Neutrophil (primary cell): ENCODE measurements around the gene TSPAN7.

ENCODE experiments used
- H3K27ac ChIP-seq: fragments of 200-600 bp; sonication (generic); 2 replicates; pipeline ENCODE4 v1.5.1; 2016; ENCODE audit warnings: mild to moderate bottlenecking, moderate library complexity
- H3K27me3 ChIP-seq: fragments of 200-600 bp; sonication (generic); 2 replicates; pipeline ENCODE4 v1.6.0; 2016; ENCODE audit warnings: mild to moderate bottlenecking
- H3K36me3 ChIP-seq: fragments of 200-600 bp; sonication (generic); 2 replicates; pipeline ENCODE4 v1.5.1; 2017
- H3K4me1 ChIP-seq, 2 experiments: fragments of 200-600 bp in 1 of 2; sonication (generic) in 1 of 2; 1 replicate in 1 of 2; 2 replicates in 1 of 2; pipeline versions ENCODE4 v1.5.1 to v1.6.1; 2013 to 2016; ENCODE audit warnings: low read depth in 1 of 2, low read length in 1 of 2, mild to moderate bottlenecking in 1 of 2, moderate library complexity in 1 of 2; ENCODE audit not compliant: control insufficient read depth in 1 of 2, insufficient read depth in 1 of 2
- H3K4me3 ChIP-seq, 2 experiments: fragments of 200-600 bp in 1 of 2; sonication (generic) in 1 of 2; 1 replicate in 1 of 2; 2 replicates in 1 of 2; pipeline ENCODE4 v1.5.1; 2013 to 2016; ENCODE audit warnings: low read depth in 1 of 2, low read length in 1 of 2, mild to moderate bottlenecking in 1 of 2, moderate library complexity in 1 of 2
- H3K9me3 ChIP-seq: fragments of 200-600 bp; sonication (generic); 2 replicates; pipeline ENCODE4 v1.5.1; 2016
- CTCF ChIP-seq: fragments of 200-600 bp; sonication (generic); IDR thresholded peaks from 2 replicates; pipeline ENCODE4 v1.5.1; 2016; ENCODE audit warnings: antibody characterized with exemption

Gene TSPAN7

DNA sequence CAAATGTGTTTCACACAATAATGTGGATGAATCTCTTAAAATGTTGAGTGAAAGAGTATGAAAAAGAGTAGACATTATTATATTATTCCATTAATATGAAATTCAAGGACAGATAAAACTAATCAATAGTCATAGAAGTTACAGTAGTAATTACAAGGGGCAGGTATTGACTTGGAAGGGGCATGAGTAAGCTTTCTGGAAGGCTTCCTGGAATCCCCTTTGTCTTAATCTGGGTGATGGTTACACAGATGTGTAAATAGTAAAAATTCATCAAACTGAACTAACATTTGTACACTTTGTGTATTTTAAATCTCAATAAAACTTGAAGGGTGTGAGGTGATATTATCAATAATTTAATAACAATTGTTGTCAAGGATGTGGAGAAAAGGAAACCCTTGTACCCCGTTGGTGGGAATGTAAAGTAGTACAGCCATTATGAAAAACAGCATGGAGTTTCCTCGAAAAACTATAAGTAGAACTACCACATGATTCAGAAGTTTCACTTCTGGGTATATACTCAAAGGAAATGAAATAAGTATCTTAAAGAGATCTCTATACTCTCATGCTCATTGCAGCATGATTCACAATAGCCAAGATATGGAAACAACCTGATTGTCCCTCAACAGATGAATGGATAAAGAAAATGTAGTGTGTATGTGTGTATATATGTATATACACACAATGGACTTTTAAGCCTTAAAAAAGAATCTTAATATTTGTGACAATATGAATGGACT lies 143.0 kb downstream of the TSPAN7 start:
- Histone ChIP-seq H3K9me3 (no peaks in the 10 kb centered on the region), H3K4me3 (no peak overlapping the region), H3K27ac (no peak overlapping the region), H3K36me3 (no peaks in the 10 kb centered on the region), H3K27me3 (no peaks in the 10 kb centered on the region), H3K4me1 (no peaks in the 10 kb centered on the region)
- no peak for TF ChIP-seq CTCF

DNA sequence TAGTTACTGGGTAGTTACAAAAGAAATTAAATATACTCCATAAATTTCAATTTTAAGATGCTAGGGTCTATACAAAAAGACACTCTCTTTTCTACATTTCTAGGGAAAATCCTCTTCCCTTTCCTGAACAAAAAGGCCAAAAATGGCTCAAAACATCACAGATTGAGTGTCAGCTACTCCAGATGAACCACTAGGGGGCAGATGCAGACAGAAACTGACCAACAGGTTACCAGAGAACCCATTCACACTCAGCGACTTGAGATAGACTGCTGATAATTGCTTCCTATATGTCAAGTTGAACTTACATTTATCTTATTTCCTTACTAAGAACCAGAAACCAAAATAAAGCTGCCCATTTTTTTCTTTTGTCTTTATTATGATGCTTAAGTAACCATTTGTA lies 156.5 kb downstream of the TSPAN7 start:
- H3K27ac ChIP-seq: no peak overlapping the region
- no peaks in the 10 kb centered on the region for H3K9me3 ChIP-seq
- H3K4me3 ChIP-seq: no peak overlapping the region
- TF ChIP-seq CTCF: no peak
- H3K36me3 ChIP-seq: no peaks in the 10 kb centered on the region
- no peaks in the 10 kb centered on the region for H3K27me3 ChIP-seq
- peaks cover 4 to 6% of the 10 kb centered on the region in 2 experiments for H3K4me1 ChIP-seq

GRCh38 chrX:38718311-38718710 lies 157.0 kb downstream of the TSPAN7 start:
- H3K27ac ChIP-seq: no peak overlapping the region

GRCh38 chrX:38726612-38727011 lies 165.3 kb downstream of the TSPAN7 start:
- H3K9me3 ChIP-seq: no peaks in the 10 kb centered on the region
- H3K4me1 ChIP-seq: no peaks in the 10 kb centered on the region
- no peak overlapping the region for H3K27ac ChIP-seq
- no peak overlapping the region for H3K4me3 ChIP-seq
- H3K36me3 ChIP-seq: no peaks in the 10 kb centered on the region
- no peaks in the 10 kb centered on the region for H3K27me3 ChIP-seq
- TF ChIP-seq CTCF: no peak

More at GRCh38 chrX:38718311-38718710, 157.0 kb downstream of the TSPAN7 start:
- peaks cover 4 to 6% of the 10 kb centered on the region in 2 experiments for H3K4me1 ChIP-seq
- no peaks in the 10 kb centered on the region for H3K9me3 ChIP-seq
- H3K36me3 ChIP-seq: no peaks in the 10 kb centered on the region
- H3K27me3 ChIP-seq: no peaks in the 10 kb centered on the region
- no peak overlapping the region for H3K4me3 ChIP-seq
- TF ChIP-seq CTCF: no peak

GRCh38 chrX:38727668-38728067 lies 166.3 kb downstream of the TSPAN7 start:
- no peak overlapping the region for H3K4me3 ChIP-seq
- H3K4me1 ChIP-seq: no peaks in the 10 kb centered on the region
- no peak overlapping the region for H3K27ac ChIP-seq
- no peaks in the 10 kb centered on the region for H3K9me3 ChIP-seq
- no peaks in the 10 kb centered on the region for H3K36me3 ChIP-seq
- H3K27me3 ChIP-seq: no peaks in the 10 kb centered on the region
- no peak for TF ChIP-seq CTCF
